Right renal cortex interstitium (tissue), 3 donors: ENCODE measurements around the gene ZP1. TPM values are rescaled to one million over a fixed set of nuclear protein-coding genes. Genes with fewer than 3 reads are reported as not detected.
"Not testable (repeated sequence)": the region's sequence is repeated elsewhere in the genome, so short reads cannot be mapped to it uniquely, and the experiment has no call there.

Experiments used
- DNase-seq, 3 donors: peaks; one replicate each; pipeline ENCODE4 v3.0.0-alpha.2; 2013; ENCODE audit warnings: low read depth in 3 of 3, low spot score in 2 of 3
- polyA plus RNA-seq, 3 donors: library from polyadenylated mRNA; unstranded; fragments of 120-200 nt; gene quantifications; one replicate each; pipeline ENCODE4 v1.2.1, GENCODE V29; 2013; ENCODE audit not compliant: insufficient read length in 3 of 3

The ZP1 gene
- polyA plus RNA-seq, 3 donors: not detected

DNA sequence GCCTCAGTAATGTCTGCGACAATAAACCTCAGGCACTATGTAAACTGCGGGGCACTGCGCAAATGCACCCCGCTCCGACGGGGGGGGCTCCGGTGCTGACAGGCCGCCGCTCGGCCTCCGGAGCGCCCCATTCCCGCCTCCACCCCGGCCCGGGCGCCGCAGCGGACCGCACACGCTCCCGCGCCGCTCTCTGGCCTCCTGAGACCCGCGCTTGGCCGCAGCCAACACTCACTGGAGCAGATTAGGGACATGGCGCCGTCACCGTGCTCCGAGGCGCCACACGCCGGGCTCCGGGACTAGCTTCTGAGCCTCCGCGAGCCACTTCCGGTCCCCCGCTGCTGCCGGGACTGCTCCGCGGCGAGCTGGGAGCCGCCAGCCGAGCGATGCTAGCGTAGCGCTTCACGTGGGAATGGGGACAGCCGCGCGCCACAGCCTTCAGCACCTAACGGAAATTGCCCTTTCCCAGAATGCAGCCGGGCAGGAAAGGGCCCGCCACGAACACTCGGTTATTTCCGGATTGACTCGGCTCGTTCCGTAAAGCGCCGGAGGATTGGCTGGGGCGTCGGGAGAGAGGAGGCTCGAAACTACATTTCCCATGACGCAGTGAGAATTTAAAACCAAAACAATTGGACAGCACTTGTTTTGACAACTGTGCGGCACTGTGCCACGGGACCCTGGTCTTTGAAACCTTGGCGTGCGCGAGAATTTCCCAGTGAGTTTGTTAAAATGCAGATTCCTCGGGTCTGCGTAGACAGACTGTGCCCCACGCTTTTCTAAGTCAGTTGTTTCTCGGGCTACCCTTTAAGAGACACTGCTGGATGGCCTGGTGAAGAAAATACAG lies 39.0 kb downstream of the ZP1 start, which contains the start of gene PRPF19:
TSS of gene PRPF19 (minus strand) at position 454 of the 841 bp plus-strand sequence. CDS start at position 251, 203 bp downstream.
- peak; percentile 92 to 97 (median 93) for DNase-seq

DNA sequence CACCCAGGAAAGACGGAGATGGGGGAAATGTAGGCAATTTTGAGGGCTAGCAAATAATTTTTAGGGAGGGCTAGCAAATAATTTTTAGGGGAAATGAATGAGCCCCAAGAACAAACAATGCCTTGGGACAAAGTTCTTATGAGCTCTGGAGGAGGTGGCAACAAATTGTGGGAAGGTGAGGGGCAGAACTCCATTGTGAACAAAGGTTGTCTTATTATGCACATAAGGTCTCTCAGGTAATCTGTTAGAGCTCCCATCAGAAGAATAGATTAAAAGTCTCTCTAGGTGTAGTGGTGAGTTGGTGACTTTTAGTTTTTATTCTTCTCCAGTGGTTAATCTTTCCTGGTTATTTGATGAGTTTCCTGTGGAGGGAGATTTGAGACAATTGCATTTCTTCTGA lies 41.5 kb downstream of the ZP1 start:
- DNase-seq: no peak

DNA sequence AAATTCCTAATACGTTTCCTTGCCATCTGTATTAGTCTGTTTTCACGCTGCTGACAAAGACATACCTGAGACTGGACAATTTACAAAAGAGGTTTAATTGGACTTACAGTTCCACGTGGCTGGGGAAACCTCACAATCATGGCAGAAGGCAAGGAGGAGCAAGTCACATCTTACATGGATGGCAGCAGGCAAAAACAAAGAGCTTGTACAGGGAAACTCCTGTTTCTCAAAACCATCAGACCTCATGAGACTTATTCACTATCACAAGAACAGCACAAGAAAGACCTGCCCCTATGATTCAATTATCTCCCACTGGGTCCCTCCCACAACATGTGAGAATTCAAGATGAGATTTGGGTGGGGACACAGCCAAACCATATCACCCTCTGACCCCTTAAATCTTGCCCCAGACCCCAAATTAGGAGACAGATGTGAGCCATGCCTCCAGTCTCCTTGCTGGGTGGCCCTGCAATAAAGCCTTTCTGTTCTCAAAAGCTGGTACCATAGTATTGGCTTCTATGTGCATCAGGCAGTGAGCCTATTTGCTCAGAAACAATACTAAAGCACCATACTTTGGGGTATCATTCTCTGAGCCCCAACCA lies 42.4 kb downstream of the ZP1 start:
- not testable (repeated sequence) for DNase-seq

DNA sequence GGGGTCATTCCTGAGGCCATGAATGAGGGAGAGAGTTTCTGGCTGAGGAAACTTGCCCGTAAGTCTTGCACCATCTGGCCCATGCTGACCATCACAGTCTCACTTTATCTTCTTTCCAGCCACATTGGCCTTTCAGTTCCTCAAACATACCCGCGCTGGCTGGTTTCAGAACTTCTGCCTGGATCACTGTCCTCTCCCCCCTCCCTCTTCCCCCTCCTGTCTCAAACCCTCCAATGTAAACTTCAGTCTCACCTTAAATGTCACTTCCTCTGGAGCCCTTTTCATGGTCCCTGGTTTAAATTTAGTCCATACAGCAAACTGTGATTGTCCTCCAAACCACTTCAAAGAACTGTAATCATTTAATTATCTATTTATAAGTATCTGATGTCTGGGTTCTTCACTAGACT lies 42.9 kb downstream of the ZP1 start:
- DNase-seq: no peak

DNA sequence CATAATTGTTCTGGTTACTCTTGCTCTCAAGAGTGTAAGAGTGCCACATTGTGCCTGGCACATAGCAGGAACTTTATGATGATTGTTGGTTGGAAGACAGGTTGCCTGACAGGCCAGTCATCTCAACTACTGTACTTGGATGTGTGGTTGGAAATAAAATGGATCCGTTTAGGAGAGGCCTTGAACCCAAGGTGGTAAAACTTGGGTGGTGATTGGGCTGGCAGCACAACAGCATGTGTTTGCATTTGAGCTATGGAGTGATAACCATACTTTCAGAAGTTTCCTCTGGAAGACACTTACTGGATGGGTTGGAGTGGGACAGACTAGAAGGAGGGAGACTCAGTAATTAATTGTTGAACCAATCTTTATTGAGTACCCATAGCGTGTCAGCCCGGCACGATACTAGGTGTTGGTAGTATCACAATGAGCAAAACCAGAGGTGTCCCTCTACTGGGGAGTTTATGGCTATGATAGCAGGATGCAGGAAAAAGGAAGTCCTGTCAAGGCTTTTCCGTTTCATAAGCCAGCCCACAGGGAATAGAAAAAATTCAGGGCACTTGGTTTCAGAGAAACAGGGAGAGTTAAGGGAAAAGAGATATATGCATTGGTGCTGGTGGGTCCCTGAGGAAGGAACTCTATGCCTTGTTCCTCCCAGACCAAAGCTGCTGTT lies 43.5 kb downstream of the ZP1 start:
- no peak for DNase-seq

DNA sequence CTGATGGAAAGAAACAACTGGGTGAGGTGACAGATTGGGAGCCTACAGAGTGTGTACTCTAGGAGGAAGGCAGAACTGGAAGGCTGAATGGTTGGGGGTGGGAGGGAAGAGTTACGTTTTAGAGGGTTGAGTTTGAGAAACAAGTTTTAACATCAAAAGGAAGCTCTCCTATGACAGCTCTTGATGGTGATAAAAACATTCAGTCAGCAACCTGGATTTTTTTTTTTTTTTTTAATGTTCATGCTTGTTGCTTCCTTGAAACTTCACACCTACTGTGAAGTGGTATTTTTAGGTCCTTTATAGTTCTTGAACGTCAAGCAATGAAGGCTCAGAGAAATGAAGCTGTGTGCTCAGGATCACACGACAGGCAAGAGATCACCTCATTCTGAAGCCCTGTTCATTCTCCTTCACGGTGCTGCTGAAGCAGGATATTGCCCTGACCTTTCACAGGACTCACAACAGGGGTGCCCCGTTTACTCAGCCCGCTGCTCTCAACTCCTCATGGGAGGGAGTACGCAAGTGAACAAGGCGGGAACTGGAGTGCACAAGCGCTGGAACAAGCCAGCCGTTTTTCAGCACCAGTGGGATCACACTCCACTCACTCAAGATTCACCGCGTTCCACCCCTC lies 45.0 kb downstream of the ZP1 start:
- DNase-seq: no peak

DNA sequence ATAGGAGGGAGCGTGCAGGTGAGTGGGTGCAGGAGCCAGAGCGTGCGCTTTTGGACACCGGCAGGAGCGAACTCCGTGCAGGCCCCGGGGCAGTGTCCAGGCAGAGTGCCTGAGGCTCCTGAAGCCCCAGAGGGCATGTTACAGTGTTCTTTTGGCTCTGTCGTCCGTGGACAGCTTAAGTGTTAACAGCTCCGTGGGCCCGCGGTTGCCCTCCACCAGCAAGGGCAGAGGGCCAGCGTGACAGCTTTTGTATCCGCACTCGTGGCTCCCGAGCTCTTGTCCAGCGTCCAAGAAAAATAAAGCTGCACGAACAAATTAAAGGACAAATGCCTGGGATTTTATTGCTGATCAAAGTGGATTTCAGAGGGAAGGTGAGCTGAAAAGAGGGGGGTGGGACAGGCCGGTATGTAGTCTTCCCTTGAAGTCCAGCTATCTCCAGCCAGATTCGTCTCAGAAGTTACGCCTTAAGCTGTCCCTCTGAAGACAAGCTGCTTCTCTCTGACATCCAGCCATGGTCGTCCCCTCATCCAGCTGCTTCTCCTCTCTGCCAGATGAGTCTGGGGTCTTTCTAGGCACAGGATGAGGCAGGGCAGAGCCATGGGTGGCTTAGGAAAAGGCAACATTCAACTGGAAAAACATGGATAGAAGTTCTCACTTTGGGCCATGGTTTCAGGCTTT lies 45.6 kb downstream of the ZP1 start:
- DNase-seq: no peak

DNA sequence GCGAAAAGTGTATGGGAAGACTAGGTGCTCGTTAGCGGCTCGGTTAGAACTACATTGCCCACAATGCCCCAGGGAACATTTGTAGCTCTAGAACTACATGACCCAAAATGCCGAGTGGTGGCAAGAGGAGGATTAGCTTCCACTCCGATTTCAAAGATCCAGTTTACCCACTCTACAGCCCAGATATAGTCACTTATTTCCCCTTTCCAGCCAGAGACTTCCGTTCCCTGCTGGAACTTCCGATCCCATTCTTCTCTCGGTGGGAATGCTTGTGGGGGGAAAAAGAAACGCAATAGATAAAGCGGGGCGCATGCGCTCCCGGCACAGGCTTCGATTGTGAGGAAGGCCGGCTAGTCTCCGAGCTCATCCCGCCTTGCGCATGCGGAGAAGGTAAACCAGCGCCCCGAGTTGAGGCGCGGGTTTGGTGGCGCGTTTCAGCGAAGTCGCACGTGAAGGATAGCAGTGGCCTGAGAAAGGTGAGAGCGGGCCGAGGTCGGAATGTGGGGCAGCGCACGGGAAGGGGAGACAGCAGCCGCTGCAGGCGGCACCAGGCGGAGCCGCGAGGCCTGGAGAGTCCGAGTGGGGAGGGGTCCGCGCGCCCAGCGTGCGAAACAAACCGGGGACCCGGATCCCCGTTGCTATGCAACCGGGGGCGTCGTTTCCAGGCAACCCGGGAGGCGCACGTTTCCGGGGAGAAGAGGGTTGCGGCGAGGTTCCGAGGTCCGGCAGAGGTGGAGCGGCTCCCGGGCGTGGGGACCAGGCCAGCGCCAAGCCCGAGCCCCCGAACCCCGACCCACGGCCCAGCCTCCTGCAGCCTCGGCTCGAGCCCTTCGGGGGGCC lies 46.7 kb downstream of the ZP1 start, which contains the start of gene TMEM109:
TSS of gene TMEM109 (plus strand) at position 366 of the 840 bp plus-strand sequence. CDS start 5,536 bp downstream, outside the sequence.
- DNase-seq: peak; percentile 87

DNA sequence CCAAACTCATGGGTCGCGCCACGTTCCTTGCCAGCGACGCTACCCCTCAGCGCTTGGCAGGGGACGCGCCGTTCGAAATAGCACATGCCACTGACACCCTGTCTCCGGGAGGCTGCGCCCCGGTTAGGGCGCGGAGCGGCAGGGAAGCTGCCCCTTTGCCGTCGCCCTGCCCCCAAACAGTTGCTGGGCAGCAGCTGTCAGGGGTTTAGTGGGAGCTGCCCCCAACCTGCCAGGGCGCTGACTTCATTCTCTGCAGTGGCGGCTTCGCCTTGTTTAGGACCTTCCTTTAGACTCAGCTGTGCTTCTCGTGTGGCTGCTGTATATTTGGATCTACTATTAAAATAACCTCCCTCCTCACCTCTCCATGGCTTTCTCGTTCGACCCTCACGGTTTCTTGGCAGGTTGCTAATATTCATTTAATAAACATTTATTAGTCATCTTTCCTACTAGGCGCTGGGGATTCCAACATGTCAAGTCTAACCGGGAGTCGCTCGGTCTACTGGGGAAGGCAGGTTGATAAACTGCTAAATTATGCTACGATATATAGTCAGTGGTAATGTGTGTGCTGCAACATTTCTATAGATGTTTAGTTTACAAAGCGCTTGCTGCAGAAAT lies 47.4 kb downstream of the ZP1 start:
- no peak for DNase-seq

DNA sequence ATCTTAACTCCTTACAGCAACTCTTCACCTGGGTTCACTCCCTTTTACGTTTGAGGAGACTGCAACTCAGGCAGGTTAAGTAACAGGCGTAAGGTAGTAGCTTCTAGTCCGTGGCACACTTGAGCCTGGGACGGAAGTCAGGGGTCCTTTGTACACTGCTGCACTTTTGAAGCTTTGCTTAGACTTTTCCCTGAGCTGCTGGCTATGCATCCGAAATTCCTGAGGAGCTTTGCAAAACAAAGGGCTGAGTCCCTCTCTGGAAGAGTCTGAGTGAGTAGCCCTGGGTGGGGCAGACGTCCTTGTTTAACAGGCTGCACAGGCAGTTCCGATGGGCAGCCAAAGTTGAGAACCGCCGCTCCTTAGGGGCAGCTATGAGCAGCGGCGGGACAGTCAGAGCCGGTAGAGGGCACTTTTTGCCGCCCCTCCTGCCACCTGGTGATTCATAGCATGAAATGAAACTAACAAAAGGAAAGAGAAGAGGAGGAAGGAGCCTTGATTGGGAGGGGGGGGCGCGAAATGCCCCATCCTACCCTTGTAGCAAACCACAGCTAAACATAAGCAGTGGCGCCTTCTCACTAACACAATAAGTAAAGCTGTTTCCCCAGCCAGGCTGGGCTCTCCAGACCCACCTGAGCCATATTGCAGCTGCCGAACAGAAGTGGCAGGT lies 48.0 kb downstream of the ZP1 start:
- DNase-seq: no peak

DNA sequence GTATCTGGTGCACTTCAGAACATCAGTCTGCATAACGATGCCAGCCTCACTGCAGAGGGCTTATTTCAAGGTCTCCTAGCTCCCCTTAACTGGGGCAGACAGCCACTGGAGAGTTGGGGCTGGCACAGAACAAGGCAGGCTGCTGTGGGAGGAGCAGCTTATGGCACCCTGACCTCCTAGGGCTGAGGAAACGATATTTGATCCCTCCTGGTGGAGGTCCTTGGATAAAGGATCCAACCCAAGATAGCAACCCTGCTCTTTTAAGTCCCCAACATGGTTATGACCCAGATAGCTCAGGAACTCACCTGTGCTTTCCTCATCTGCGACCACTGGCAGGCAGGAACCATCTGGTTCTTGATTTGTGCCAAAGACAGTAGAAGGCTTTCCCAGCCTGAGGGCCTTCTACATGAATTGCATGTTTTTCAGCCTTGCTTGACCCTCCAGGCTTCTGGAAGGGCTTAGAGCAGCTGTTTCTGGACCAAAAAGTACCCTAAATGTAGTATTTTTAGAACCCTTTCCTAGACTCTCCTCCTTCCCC lies 49.4 kb downstream of the ZP1 start:
- no peak for DNase-seq

DNA sequence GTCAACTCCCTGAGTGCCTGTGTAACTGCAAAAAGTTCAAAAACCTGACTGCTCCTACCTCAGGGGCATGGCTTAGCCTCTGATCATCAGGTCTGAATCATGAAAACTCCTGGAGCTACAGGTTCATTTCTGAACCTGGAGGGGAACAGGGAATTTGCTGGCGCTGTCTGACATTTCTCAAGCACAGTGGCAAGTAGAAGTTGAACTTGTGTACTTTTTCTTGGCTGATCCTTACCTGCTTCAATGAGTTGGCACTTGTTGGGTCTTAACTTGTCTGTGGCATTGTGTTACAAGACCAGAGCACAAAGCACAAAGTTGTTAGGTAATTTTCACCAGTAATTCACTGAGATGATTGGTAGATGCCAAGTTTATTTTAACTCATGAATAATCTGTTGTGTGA lies 49.9 kb downstream of the ZP1 start:
- DNase-seq: no peak

DNA sequence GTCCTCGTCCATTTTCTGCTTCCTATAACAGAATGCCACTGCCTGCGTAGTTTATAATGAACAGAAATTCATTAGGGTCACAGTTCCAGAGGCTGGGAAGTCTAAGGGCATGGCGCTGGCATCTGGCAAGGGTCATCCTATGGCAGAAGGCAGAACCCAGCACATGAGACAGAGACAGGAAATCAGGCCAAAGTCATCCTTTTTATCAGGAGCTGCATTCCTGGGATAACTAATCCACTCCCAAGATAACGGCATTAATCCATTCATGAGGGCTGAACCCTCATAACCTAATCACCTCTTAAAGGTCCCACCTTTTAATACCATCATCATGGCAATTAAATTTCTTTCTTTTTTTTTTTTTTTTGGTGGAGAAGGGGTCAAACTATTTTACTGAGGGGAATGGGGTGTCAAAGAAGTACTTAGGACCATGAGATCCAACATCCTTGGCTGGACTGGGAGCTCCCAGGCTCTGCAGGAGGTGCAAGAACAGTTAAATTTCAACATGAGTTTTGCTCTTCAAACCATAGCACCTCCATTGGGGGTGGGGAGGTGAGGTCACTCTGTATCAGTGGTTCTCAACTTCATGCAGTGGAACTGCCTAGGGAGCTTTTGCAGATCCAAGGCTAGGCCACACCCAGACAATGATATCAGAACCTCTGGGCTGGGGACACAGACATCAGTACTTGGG lies 51.1 kb downstream of the ZP1 start:
- no peak for DNase-seq

DNA sequence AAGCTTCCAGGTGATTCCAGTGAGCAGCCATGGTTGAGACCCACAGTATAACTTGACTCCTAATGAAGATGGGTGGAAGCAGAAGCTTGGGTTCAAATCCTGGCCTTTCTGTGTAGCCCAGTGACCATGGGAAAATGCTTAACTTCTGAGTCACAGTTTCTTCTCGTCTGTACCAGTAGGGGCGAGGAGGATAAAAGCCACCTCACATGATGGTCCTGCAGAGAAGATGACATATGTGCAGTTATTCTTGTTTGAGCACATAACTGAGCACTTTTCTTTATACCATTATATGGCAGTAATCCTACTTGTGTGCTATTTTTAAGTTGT lies 51.6 kb downstream of the ZP1 start:
- DNase-seq: no peak

DNA sequence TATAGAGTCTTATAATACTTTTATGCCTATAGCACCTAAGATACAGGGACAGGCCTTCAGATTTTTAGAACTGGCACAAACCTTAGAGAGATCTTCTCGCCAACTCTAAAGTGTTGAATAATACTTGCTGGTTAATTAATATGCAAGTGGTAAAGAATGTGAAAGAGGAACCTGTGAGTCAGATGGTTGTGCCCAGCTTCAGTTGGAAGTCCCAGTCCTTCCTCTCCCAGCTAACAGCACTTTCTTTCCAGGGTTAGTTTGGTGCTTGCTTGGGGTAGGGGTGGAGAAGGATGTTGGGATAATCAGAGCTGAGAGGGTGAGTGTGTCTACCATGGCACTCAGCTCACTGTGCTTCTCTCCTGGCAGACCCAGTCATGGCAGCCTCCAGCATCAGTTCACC lies 52.0 kb downstream of the ZP1 start:
- DNase-seq: no peak

DNA sequence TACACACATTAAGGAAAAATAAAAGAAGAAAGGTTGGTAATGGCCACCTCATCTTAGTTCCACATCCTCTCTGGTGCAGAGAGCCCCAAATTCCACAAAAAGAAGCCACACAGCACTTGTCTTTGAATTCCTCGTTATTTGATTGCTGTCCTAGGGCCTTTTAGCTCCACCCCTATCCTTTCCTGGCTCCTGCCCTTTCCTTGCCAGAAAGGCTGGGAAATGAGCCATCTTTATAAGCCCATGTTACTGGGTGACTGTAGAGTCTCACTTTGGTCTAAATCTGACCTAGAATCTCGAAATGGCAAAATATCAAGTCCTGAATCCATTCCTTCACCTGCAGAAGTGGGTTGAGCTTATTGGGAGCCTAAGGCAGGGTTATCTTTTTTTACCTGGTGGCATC lies 52.6 kb downstream of the ZP1 start:
- DNase-seq: no peak

DNA sequence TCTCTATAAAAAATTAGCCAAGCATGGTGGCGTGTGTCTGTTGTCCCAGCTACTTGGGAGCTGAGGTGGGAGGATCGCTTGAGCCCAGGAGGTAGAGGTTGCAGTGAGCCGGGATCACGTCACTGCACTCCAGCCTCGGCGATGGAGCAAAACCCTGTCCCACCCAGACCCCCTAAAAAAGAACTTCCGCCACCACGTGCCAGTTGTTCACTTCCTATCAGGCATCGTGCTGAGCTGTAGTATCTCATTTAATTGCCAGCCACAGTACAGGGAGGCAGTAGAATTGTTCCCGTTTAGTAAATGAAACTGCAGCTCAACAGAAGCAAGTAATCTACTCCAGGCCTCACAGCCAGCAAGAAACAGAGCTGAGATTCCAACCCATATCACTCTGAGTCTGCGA lies 53.9 kb downstream of the ZP1 start:
- no peak for DNase-seq

DNA sequence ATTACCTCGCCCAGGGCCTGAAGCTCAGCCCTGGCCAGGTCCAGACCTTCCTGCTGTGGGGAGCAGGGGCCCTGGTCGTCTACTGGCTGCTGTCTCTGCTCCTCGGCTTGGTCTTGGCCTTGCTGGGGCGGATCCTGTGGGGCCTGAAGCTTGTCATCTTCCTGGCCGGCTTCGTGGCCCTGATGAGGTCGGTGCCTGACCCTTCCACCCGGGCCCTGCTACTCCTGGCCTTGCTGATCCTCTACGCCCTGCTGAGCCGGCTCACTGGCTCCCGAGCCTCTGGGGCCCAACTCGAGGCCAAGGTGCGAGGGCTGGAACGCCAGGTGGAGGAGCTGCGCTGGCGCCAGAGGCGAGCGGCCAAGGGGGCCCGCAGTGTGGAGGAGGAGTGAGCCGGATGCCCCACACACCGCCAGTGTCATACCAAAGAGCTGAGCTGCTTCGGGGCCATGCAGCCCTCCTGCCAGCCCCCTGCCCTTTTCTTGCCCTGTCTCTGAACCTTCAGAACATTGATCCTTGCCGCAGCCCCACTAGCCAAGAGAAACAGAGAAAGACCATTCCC lies 54.5 kb downstream of the ZP1 start:
- no peak for DNase-seq
